ENCODE measurements around the gene SP5. TPM values are rescaled to one million over a fixed set of nuclear protein-coding genes. Genes with fewer than 3 reads are reported as not detected.
A peak's percentile ranks its signal among the peaks of the same experiment; 100 is the strongest.

SP5 gene
- total and polyA plus RNA-seq, 12 donors: 0.12 to 0.97 (median 0.37) TPM; not detected in 3

GRCh38 chr2:170714381-170715061, 616 bp upstream of the SP5 start:
- no peak for TF ChIP-seq CTCF (IDR thresholded peaks at IDR 0.05)
- H3K4me1 ChIP-seq: peaks cover 12 to 50% (median 36%) of the 10 kb centered on the region in 9 donors
- DNase-seq (peak; percentile 31 to 40), ATAC-seq (peak; percentile 63 to 85 (median 76))
- peak overlapping the region in 4 of 10 donors; percentile 21 to 65 (median 48) for H3K27ac ChIP-seq
- H3K27me3 ChIP-seq: peaks cover 41 to 100% (median 99%) of the 10 kb centered on the region in 7 donors
- 1% methylated on average over 58 to 59 of the region's 59 CpGs for WGBS, 2 donors
- intact Hi-C loops (cut with DNase I): loop anchor here in 6 of 10 donors (10.0 kb wide), 5 partner anchors 100 to 310 kb away; partner anchors contain the start of gene GAD1 (in 1 of the 6)
- H3K36me3 ChIP-seq: no peaks in the 10 kb centered on the region
- no peaks in the 10 kb centered on the region for H3K9me3 ChIP-seq
- peak overlapping the region; percentile 27 to 63 (median 56) for H3K4me3 ChIP-seq

GRCh38 chr2:170715932-170716777, 1.0 kb downstream of the SP5 start:
- intact Hi-C loops (cut with DNase I): loop anchor here in 6 of 10 donors (10.0 kb wide), 5 partner anchors 99 to 311 kb away; partner anchors contain the start of gene GAD1 (in 1 of the 6)
- Histone ChIP-seq H3K4me3 (peak overlapping the region; percentile 26 to 63 (median 56)), H3K4me1 (peaks cover 12 to 50% (median 36%) of the 10 kb centered on the region in 9 donors), H3K27me3 (peaks cover 39 to 100% (median 98%) of the 10 kb centered on the region in 7 donors), H3K9me3 (no peaks in the 10 kb centered on the region), H3K36me3 (no peaks in the 10 kb centered on the region), H3K27ac (peak overlapping the region in 2 of 10 donors; percentile 63)
- DNase-seq (peak in 1 of 2 donors; percentile 16), ATAC-seq (peak in 3 of 8 donors; percentile 4 to 39 (median 7))
- 2 to 13% methylated on average over 78 to 95 of the region's 95 CpGs for WGBS, 2 donors
- TF ChIP-seq CTCF (IDR thresholded peaks at IDR 0.05): no peak

DNA sequence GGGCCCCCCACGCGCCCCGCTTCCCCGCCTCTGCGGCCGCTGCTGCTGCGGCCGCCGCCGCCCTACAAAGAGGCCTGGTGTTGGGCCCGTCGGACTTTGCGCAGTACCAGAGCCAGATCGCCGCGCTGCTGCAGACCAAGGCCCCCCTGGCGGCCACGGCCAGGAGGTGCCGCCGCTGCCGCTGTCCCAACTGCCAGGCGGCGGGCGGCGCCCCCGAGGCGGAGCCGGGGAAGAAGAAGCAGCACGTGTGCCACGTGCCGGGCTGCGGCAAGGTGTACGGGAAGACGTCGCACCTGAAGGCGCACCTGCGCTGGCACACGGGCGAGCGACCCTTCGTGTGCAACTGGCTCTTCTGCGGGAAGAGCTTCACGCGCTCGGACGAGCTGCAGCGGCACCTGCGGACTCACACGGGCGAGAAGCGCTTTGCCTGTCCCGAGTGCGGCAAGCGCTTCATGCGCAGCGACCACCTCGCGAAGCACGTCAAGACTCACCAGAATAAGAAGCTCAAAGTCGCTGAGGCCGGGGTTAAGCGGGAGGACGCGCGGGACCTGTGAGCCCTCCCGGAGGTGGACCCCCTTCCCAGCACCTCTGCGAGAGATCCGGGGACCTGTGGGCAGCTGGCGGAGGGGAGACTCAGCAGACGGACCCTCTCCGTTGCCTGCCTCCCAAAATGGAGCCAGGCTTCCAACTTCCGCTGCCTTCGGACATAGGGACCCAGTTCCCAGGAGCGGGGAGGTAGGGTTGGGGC, 1.9 kb downstream of the SP5 start:
- TF ChIP-seq CTCF (IDR thresholded peaks at IDR 0.05): peak; percentile 29 to 62 (median 53)
- DNase-seq: peak in 1 of 2 donors; percentile 44

More for the DNA sequence above, 1.9 kb downstream of the SP5 start:
- ATAC-seq: peak in 3 of 8 donors; percentile 54 to 64 (median 63)
- no peaks in the 10 kb centered on the region for H3K36me3 ChIP-seq
- H3K4me3 ChIP-seq: peak overlapping the region in 7 of 10 donors; percentile 8 to 63 (median 50)
- peaks cover 32 to 100% (median 91%) of the 10 kb centered on the region in 7 donors for H3K27me3 ChIP-seq
- 2 to 17% methylated on average over 74 of the region's 74 CpGs for WGBS, 2 donors
- peaks cover 12 to 43% (median 35%) of the 10 kb centered on the region in 9 donors for H3K4me1 ChIP-seq
- intact Hi-C loops (cut with DNase I): loop anchor here in 6 of 10 donors (10.0 kb wide), 5 partner anchors 98 to 312 kb away; partner anchors contain the start of gene GAD1 (in 1 of the 6)
- no peaks in the 10 kb centered on the region for H3K9me3 ChIP-seq
- no peak overlapping the region for H3K27ac ChIP-seq
